Activated CD4-positive, alpha-beta T cell treated with anti-CD3 and anti-CD28 coated beads, Interleukin-2, amount 10 ng/mL, durations not matched to agents 7 days and 5 days (primary cell): Measurements from ENCODE around the gene CHST11. TPM values are rescaled to one million over a fixed set of nuclear protein-coding genes. Genes with fewer than 3 reads are reported as not detected.

Experiments used
- CTCF ChIA-PET: fragments of 350-600 bp; sonication (Branson Sonifier 250); formaldehyde crosslinking; loops from one replicate; lab custom pipeline; 2021; ENCODE audit warnings: antibody characterized with exemption; lab: Charles Lee
- POLR2A ChIA-PET: fragments of 350-600 bp; sonication (Branson Sonifier 250); formaldehyde crosslinking; loops from one replicate; lab custom pipeline; 2021; ENCODE audit warnings: antibody characterized with exemption; lab: Charles Lee
- DNase-seq: peaks from one replicate; pipeline ENCODE4 v3.0.0-alpha.2; 2020
- H3K27ac Mint-ChIP-seq: one replicate; pipeline ENCODE4 v1.8.0; 2021; ENCODE audit warnings: mild to moderate bottlenecking, moderate library complexity, mixed read lengths
- H3K27me3 Mint-ChIP-seq: one replicate; pipeline ENCODE4 v1.8.0; 2021; ENCODE audit warnings: mixed read lengths
- H3K36me3 Mint-ChIP-seq: one replicate; pipeline ENCODE4 v1.8.0; 2021; ENCODE audit warnings: low read depth, mixed read lengths
- H3K4me1 Mint-ChIP-seq: one replicate; pipeline ENCODE4 v1.8.0; 2021; ENCODE audit warnings: mixed read lengths
- H3K4me3 Mint-ChIP-seq: one replicate; pipeline ENCODE4 v1.8.0; 2021; ENCODE audit warnings: mild to moderate bottlenecking, moderate library complexity, mixed read lengths
- H3K9me3 Mint-ChIP-seq: one replicate; pipeline ENCODE4 v1.8.0; 2021; ENCODE audit warnings: mixed read lengths
- total RNA-seq, 2 experiments: library from RNA; stranded (reverse); gene quantifications; one replicate each; pipeline ENCODE4 v1.2.3, GENCODE V29; 2021

CHST11 gene
- total RNA-seq, 2 experiments from 2014 or later: 56.4 to 56.6 TPM

- Mint-ChIP-seq H3K36me3 (peaks cover 7% of the 10 kb centered on the region), H3K27ac (no peak overlapping the region), H3K4me1 (peaks cover 13% of the 10 kb centered on the region), H3K27me3 (no peaks in the 10 kb centered on the region), H3K4me3 (no peak overlapping the region), H3K9me3 (no peaks in the 10 kb centered on the region)
- ChIA-PET POLR2A (no interaction called here), CTCF (interaction anchor here (0.8 kb wide), 1 partner anchor 29 kb away, joined by 3 read pairs; no protein-coding TSS in a partner anchor)
- DNase-seq: no peak
These were observed 198.2 kb downstream of the CHST11 start for GRCh38 chr12:104654665-104655609.

GRCh38 chr12:104656383-104656782 lies 199.6 kb downstream of the CHST11 start:
- CTCF ChIA-PET: no interaction called here
- no peaks in the 10 kb centered on the region for H3K27me3 Mint-ChIP-seq
- no peaks in the 10 kb centered on the region for H3K9me3 Mint-ChIP-seq
- H3K4me1 Mint-ChIP-seq: peaks cover 15% of the 10 kb centered on the region
- DNase-seq: no peak
- H3K27ac Mint-ChIP-seq: no peak overlapping the region
- no peak overlapping the region for H3K4me3 Mint-ChIP-seq
- POLR2A ChIA-PET: no interaction called here
- H3K36me3 Mint-ChIP-seq: peaks cover 7% of the 10 kb centered on the region

GRCh38 chr12:104656921-104657320 lies 200.2 kb downstream of the CHST11 start:
- Mint-ChIP-seq H3K27me3 (no peaks in the 10 kb centered on the region), H3K9me3 (no peaks in the 10 kb centered on the region), H3K36me3 (peaks cover 7% of the 10 kb centered on the region), H3K4me1 (peaks cover 13% of the 10 kb centered on the region), H3K4me3 (no peak overlapping the region), H3K27ac (no peak overlapping the region)
- CTCF ChIA-PET: interaction anchor here (1.0 kb wide), 1 partner anchor 275 kb away, joined by 3 read pairs; no protein-coding TSS in a partner anchor
- DNase-seq: no peak
- POLR2A ChIA-PET: no interaction called here

- no peaks in the 10 kb centered on the region for H3K27me3 Mint-ChIP-seq
- ChIA-PET CTCF (interaction anchor here (1.0 kb wide), 1 partner anchor 276 kb away, joined by 3 read pairs; no protein-coding TSS in a partner anchor), POLR2A (no interaction called here)
- H3K4me1 Mint-ChIP-seq: peaks cover 12% of the 10 kb centered on the region
- H3K36me3 Mint-ChIP-seq: peaks cover 7% of the 10 kb centered on the region
- H3K27ac Mint-ChIP-seq: no peak overlapping the region
- H3K4me3 Mint-ChIP-seq: no peak overlapping the region
- no peak for DNase-seq
- no peaks in the 10 kb centered on the region for H3K9me3 Mint-ChIP-seq
These were observed 201.2 kb downstream of the CHST11 start for GRCh38 chr12:104657726-104658484.

- H3K4me1 Mint-ChIP-seq: peaks cover 9% of the 10 kb centered on the region
- no peak overlapping the region for H3K4me3 Mint-ChIP-seq
- no peaks in the 10 kb centered on the region for H3K27me3 Mint-ChIP-seq
- DNase-seq: no peak
- H3K36me3 Mint-ChIP-seq: peaks cover 7% of the 10 kb centered on the region
- H3K27ac Mint-ChIP-seq: no peak overlapping the region
- ChIA-PET POLR2A (no interaction called here), CTCF (interaction anchor here (0.6 to 1.2 kb wide), 2 partner anchors 37 to 124 kb away, joined by 3 read pairs; no protein-coding TSS in a partner anchor)
- no peaks in the 10 kb centered on the region for H3K9me3 Mint-ChIP-seq
These were observed 202.3 kb downstream of the CHST11 start for GRCh38 chr12:104659058-104659457.

- Mint-ChIP-seq H3K36me3 (peaks cover 14% of the 10 kb centered on the region), H3K4me3 (no peak overlapping the region), H3K27ac (no peak overlapping the region), H3K9me3 (no peaks in the 10 kb centered on the region), H3K27me3 (no peaks in the 10 kb centered on the region), H3K4me1 (peaks cover 13% of the 10 kb centered on the region)
- POLR2A ChIA-PET: no interaction called here
- DNase-seq: no peak
- CTCF ChIA-PET: interaction anchor here (0.6 to 2.0 kb wide), 3 partner anchors 9 to 52 kb away, joined by 3 to 4 read pairs (median 3); no protein-coding TSS in a partner anchor
These were observed 205.5 kb downstream of the CHST11 start for GRCh38 chr12:104662203-104662602.

- H3K4me3 Mint-ChIP-seq: no peak overlapping the region
- H3K27ac Mint-ChIP-seq: no peak overlapping the region
- no peak for DNase-seq
- H3K9me3 Mint-ChIP-seq: no peaks in the 10 kb centered on the region
- peaks cover 13% of the 10 kb centered on the region for H3K36me3 Mint-ChIP-seq
- POLR2A ChIA-PET: no interaction called here
- no peaks in the 10 kb centered on the region for H3K27me3 Mint-ChIP-seq
- CTCF ChIA-PET: interaction anchor here (0.6 to 2.0 kb wide), 2 partner anchors 8 to 16 kb away, joined by 3 to 4 read pairs; no protein-coding TSS in a partner anchor
- peaks cover 13% of the 10 kb centered on the region for H3K4me1 Mint-ChIP-seq
These were observed 206.2 kb downstream of the CHST11 start for GRCh38 chr12:104662908-104663307.

GRCh38 chr12:104664351-104664750 lies 207.6 kb downstream of the CHST11 start:
- no peaks in the 10 kb centered on the region for H3K9me3 Mint-ChIP-seq
- no peak for DNase-seq
- no peak overlapping the region for H3K4me3 Mint-ChIP-seq
- H3K4me1 Mint-ChIP-seq: peaks cover 23% of the 10 kb centered on the region
- ChIA-PET CTCF (no interaction called here), POLR2A (no interaction called here)
- H3K36me3 Mint-ChIP-seq: peaks cover 11% of the 10 kb centered on the region
- no peaks in the 10 kb centered on the region for H3K27me3 Mint-ChIP-seq
- H3K27ac Mint-ChIP-seq: no peak overlapping the region

- H3K9me3 Mint-ChIP-seq: no peaks in the 10 kb centered on the region
- DNase-seq: no peak
- no peaks in the 10 kb centered on the region for H3K27me3 Mint-ChIP-seq
- peaks cover 11% of the 10 kb centered on the region for H3K36me3 Mint-ChIP-seq
- H3K4me1 Mint-ChIP-seq: peaks cover 31% of the 10 kb centered on the region
- H3K27ac Mint-ChIP-seq: peak overlapping the region; percentile 4
- H3K4me3 Mint-ChIP-seq: no peak overlapping the region
- POLR2A ChIA-PET: interaction anchor here (0.6 kb wide), 1 partner anchor 22 kb away, joined by 3 read pairs; no protein-coding TSS in a partner anchor
- CTCF ChIA-PET: no interaction called here
These were observed 208.5 kb downstream of the CHST11 start for GRCh38 chr12:104665296-104665695.

- POLR2A ChIA-PET: no interaction called here
- no peak overlapping the region for H3K27ac Mint-ChIP-seq
- DNase-seq: no peak
- no peak overlapping the region for H3K4me3 Mint-ChIP-seq
- no peaks in the 10 kb centered on the region for H3K9me3 Mint-ChIP-seq
- CTCF ChIA-PET: interaction anchor here (0.5 to 1.7 kb wide), 6 partner anchors 25 to 451 kb away, joined by 3 to 5 read pairs (median 4); partner anchors contain the start of gene TXNRD1
- H3K27me3 Mint-ChIP-seq: no peaks in the 10 kb centered on the region
- peaks cover 15% of the 10 kb centered on the region for H3K36me3 Mint-ChIP-seq
- H3K4me1 Mint-ChIP-seq: peaks cover 49% of the 10 kb centered on the region
These were observed 210.4 kb downstream of the CHST11 start for GRCh38 chr12:104667139-104667538.

- Mint-ChIP-seq H3K4me3 (no peak overlapping the region), H3K27me3 (no peaks in the 10 kb centered on the region), H3K9me3 (no peaks in the 10 kb centered on the region), H3K27ac (peak overlapping the region; percentile 27), H3K36me3 (peaks cover 13% of the 10 kb centered on the region), H3K4me1 (peaks cover 55% of the 10 kb centered on the region)
- ChIA-PET POLR2A (no interaction called here), CTCF (interaction anchor here (0.6 to 1.7 kb wide), 2 partner anchors 253 to 287 kb away, joined by 3 to 5 read pairs; no protein-coding TSS in a partner anchor)
- DNase-seq: no peak
These were observed 211.5 kb downstream of the CHST11 start for GRCh38 chr12:104668274-104668718.

- H3K9me3 Mint-ChIP-seq: no peaks in the 10 kb centered on the region
- ChIA-PET POLR2A (no interaction called here), CTCF (no interaction called here)
- peak overlapping the region; percentile 55 for H3K27ac Mint-ChIP-seq
- peaks cover 13% of the 10 kb centered on the region for H3K36me3 Mint-ChIP-seq
- H3K27me3 Mint-ChIP-seq: no peaks in the 10 kb centered on the region
- no peak for DNase-seq
- no peak overlapping the region for H3K4me3 Mint-ChIP-seq
- peaks cover 53% of the 10 kb centered on the region for H3K4me1 Mint-ChIP-seq
These were observed 212.5 kb downstream of the CHST11 start for GRCh38 chr12:104669089-104669721.
